HG03439 (cell line): ENCODE measurements around the gene HOXA3.

Source experiments
- ATAC-seq: cut with Tn5 transposase; IDR thresholded peaks from one replicate; pipeline ENCODE4 v1.9.1; 2021; ENCODE audit warnings: mild to moderate bottlenecking, moderate library complexity; ENCODE audit not compliant: unreplicated experiment

HOXA3 gene

GRCh38 chr7:27095050-27095896 is 57.1 kb downstream of the HOXA3 start:
- no peak for ATAC-seq

- no peak for ATAC-seq
Observed at GRCh38 chr7:27094304-27095049, 57.9 kb downstream of the HOXA3 start.

GRCh38 chr7:27093184-27093895 is 59.0 kb downstream of the HOXA3 start:
- ATAC-seq = no peak

GRCh38 chr7:27092819-27093110 is 59.6 kb downstream of the HOXA3 start:
- ATAC-seq = no peak

GRCh38 chr7:27091941-27092818 is 60.2 kb downstream of the HOXA3 start:
- ATAC-seq = no peak

GRCh38 chr7:27091105-27091504 is 61.3 kb downstream of the HOXA3 start:
- no peak for ATAC-seq

GRCh38 chr7:27088002-27088922 is 64.1 kb downstream of the HOXA3 start:
- no peak for ATAC-seq

GRCh38 chr7:27083646-27084045 is 68.7 kb downstream of the HOXA3 start:
- no peak for ATAC-seq

- no peak for ATAC-seq
Observed at GRCh38 chr7:27082171-27082570, 70.2 kb downstream of the HOXA3 start.

GRCh38 chr7:27080844-27081436 is 71.4 kb downstream of the HOXA3 start:
- no peak for ATAC-seq

GRCh38 chr7:27079234-27079975 is 73.0 kb downstream of the HOXA3 start:
- ATAC-seq = no peak

GRCh38 chr7:27078616-27079233 is 73.7 kb downstream of the HOXA3 start:
- ATAC-seq = no peak

- no peak for ATAC-seq
Observed at GRCh38 chr7:27073076-27073475, 79.3 kb downstream of the HOXA3 start.

- no peak for ATAC-seq
Observed at GRCh38 chr7:27071622-27072390, 80.6 kb downstream of the HOXA3 start.

GRCh38 chr7:27068259-27068658 is 84.1 kb downstream of the HOXA3 start:
- ATAC-seq = no peak

GRCh38 chr7:27066148-27066547 is 86.2 kb downstream of the HOXA3 start:
- ATAC-seq = no peak

- no peak for ATAC-seq
Observed at GRCh38 chr7:27065709-27066108, 86.7 kb downstream of the HOXA3 start.
